T1000 (cell line): ENCODE results near the gene PCNX1.

Experiments used
- DNase-seq: peaks from one replicate; lab custom pipeline; 2025; ENCODE audit warnings: mixed read lengths; lab: John Stamatoyannopoulos, UW

PCNX1 gene

DNA sequence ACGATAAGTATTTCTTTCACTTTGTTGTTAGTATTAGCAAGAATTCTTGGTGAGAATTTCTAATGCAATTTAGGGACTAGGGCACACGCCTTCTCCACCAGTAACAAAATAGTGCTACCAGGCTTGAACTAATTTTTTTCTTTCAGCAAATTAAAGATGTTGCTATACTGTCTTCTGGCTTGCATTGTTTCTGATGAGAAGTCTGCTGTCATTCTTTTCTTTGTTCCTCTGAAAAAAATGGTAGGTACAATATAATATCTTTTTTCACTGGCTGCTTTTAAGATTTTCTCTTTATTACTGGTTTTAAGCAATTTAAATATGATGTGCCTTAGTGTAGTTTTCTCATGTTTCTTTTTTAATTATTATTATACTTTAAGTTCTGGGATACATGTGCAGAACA lies 171.2 kb downstream of the PCNX1 start:
- DNase-seq = no peak

DNA sequence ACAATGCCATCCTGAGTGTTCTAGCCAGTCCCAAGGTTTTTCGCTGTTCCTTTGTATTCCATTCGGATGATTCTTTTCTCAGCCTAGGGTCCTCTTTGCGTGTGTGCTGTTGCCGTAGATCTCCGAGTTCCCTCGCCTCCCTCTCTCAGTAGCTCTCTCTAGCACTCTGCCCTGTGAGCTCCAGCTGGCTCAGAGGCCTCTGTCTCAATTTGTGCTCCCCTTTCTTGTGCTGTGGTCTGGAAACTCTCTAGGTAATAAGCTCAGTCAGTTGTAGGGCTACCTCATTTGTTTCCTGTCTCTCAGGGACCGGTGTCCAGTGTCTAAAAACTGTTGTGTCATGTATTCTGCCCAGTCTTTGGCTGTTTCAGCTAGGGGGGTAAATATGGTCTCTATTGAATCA lies 179.3 kb downstream of the PCNX1 start:
- DNase-seq = no peak

DNA sequence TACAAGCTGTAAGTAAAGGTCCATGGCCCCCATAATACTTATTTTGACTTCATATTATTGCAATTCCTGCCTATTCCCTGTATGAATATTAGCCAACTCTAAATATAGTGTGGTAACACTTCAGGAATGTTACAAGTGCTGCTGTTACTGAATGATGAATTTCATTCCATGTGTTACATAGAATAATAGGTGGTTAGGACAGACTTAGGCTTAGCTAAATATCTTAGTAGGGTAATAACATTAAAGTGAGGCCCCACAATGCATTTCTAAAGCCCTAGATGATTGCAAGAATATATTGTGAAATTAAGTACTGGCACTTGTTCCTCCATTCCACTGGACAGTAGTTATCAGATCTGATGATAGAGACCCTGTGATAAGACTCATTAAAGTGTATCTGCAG lies 182.7 kb downstream of the PCNX1 start:
- no peak for DNase-seq

DNA sequence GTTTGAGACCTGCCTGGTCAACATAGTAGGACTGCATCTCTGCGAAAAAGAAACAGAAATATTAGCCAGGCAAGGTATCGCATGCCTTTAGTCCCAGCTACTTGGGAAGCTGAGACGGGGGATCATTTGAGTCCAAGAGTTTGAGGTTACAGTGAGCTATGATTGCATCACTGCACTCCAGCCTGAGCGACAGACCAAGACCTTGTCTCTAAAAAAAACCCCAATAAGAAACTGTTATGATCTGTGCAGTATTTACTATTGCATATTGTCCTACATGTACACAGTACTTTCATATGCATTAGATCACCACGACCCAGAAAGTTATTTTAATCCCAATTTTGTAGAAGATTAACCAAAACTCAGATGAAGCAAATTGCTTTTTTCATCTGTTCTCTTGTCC lies 187.5 kb downstream of the PCNX1 start:
- no peak for DNase-seq

DNA sequence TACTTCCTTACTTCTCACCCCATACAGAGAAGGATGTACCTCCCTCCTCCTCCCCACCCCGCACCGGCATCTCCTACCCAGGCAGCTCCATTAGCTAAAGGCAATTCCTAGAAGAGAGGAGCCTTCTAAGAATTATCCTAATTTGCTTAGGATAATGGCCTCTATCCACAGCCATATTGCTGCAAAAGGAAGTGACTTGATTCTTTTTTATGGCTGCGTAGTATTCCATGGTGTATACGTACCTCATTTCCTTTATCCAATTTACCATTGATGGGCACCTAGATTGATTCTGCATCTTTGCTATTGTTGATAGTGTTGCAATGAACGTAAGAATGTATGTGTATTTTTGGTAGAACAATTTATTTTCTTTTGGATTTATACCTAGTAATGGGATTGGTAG lies 189.7 kb downstream of the PCNX1 start:
- DNase-seq = no peak

DNA sequence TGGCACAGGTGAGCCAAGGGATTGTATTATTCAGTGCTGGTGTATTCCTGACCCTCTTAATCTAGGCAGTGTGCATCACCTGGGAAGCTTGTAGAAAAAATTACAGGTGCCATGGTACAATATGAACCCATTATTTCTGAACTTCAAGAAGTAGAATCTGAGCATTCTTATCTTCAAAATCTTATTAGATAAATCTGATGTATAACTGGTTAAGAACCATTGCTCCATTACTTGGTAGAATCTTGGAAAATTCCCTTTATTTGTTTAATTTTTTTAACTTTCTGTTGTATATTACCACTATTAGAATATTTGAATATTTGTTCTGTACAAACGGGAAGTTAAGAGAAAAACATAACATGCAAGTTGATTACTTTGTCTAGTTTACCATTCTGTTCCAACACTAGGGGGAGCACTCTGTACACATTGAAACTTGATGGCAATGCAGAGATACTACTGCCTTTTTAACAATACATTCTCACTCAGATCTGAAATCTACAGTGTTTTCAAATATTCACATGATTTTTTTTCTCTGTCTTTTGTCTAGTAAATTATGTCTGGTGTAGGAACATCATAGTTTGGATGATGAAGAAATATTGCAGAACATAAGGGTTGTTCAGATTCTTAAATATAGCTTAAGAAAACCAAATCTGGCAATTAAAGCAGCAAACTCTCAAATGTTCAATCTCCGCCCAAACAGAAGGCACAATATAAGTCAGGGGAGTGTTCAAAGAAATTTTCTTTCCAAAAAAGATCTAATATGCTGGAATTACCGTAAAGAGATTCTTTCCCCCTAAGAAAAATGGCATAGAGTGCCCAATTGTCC lies 196.6 kb downstream of the PCNX1 start:
- DNase-seq = no peak

DNA sequence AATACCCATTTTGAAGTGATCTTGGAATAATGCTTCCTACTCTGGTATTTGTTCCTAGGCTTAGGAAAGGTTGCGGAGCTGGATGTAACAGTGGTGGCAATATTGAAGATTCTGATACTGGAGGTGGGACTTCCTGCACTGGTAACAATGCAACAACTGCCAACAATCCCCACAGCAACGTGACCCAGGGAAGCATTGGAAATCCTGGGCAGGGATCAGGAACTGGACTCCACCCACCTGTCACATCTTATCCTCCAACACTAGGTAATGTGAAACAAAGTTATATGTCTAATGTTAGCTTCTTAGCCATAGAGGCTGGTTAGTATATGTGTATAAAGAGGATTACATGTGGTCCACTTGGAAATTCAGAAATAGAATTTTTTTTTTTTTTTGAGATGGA lies 197.9 kb downstream of the PCNX1 start:
- no peak for DNase-seq

DNA sequence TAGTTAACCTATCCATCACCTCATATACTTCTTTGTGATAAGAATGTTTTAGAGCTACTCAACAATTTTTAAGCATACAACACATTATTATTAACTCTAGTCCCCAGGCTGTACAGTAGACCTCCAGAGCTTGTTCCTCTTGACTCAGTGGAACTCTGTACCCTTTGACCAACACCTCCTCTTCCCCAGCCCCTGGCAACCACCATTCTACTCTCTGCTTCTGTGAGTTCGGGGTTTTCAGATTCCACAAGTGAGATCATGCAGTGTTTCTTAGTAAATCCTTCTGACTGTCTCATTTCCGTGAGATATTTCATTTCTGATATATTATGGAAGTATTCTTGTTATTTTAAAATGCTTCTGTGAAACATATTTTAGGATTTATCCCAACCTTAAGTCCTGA lies 200.7 kb downstream of the PCNX1 start:
- DNase-seq = no peak

DNA sequence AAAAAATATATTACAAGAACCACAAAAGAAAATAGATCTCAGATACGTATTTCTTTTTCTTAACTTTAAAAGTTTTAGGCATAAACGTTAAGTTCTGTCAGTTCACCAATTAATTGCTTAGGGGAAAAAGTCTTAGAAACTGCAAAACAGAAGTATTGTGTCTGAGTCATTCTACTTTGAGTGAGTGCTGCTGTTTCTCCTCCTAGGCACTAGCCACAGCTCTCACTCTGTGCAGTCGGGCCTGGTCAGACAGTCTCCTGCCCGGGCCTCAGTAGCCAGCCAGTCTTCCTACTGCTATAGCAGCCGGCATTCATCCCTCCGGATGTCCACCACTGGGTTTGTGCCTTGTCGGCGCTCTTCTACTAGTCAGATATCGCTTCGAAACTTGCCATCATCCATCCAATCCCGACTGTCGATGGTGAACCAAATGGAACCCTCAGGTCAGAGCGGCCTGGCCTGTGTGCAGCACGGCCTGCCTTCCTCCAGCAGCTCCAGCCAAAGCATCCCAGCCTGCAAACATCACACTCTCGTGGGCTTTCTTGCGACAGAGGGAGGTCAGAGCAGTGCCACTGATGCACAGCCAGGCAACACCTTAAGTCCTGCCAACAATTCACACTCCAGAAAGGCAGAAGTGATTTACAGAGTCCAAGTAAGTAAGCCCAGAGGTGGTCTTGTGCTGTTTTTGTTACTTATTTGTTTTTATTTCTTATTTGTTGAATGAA lies 201.3 kb downstream of the PCNX1 start:
- no peak for DNase-seq

DNA sequence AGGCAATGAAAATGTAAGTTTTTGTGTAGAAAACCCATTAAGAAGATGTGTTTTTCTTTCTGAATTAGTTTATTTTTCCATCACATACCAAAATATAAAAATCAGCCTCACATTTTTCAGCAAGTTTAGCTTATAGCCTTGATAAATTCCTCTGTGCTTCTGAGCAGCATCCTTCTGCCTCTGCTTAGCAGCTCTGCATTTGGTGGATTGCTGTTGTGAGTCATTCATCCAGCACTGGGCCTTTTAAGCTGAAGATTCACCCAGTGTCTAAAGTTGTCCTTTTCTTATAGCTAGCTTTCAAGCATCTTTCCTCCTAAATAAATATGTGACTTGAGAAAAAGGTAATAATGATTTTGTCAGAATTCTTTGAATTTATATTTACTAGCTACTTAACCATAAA lies 206.1 kb downstream of the PCNX1 start:
- DNase-seq = no peak

DNA sequence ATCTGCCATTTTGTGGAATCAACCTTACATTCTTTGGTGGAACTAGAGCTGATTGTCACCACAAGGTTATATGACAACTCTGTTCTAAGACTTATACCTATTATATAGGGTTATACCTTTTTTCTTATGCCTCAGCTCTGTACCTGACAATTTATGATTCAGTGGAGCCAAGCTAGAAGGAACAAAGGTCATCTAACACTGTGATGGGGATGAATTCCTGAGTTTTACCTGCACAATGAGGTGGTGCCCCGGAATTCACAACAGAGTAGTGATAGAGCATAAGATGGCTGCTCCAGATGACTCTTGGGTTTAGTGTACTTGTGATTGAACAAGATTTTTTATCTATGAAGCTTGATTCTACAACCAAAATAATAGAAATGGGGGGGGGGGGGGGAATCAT lies 207.3 kb downstream of the PCNX1 start:
- DNase-seq = no peak

DNA sequence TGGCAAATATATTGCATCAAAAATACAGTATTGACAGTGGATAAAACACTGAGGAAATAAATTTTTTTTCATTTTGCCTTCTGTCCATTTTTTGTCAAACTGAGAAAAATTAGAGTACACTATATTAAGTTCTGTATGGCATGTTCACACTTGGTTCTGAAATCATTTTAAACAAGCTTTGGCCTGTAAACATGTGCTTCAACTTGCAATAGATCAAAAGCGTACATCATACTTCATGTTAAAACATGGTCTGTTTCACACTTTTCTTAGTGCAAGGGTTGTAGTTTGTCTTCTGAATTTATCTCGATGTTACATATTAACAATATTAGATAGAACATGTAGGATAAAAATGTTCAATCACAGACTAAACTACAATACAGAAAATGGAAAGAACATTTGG lies 208.0 kb downstream of the PCNX1 start:
- no peak for DNase-seq

DNA sequence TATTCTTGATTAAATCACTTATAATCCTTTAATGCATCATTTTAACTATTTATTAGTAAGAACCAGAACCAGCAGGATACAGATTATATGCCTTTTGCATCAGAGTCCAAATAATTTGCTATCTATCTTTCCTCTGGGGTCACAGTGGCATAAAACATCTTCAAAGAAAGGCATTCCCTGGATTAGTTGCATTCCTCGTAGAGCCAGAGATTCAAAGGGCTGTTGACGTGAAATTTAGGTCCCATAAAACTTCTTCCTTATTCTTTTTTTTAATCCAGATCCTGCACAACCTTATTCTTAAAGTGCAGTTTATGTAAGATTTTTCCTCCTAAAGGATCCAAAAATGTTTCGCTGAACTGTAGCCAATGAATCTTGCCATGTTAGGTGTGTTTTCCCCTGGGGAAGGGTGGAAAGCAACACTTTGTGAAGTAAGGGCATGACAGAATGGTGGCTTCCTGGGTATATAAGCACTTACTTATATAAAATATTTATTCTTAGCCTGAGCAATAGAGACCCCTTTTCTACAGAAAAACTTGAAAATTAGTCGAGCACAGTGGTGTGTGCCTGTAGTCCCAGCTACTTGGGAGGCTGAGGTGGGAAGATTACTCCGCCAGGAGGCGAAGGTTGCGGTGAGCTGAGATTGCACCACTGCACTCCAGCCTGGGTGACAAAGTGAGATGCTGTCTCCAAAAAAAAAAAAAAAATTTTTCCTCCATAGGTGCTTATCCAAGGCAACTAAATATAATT lies 208.7 kb downstream of the PCNX1 start:
- no peak for DNase-seq

DNA sequence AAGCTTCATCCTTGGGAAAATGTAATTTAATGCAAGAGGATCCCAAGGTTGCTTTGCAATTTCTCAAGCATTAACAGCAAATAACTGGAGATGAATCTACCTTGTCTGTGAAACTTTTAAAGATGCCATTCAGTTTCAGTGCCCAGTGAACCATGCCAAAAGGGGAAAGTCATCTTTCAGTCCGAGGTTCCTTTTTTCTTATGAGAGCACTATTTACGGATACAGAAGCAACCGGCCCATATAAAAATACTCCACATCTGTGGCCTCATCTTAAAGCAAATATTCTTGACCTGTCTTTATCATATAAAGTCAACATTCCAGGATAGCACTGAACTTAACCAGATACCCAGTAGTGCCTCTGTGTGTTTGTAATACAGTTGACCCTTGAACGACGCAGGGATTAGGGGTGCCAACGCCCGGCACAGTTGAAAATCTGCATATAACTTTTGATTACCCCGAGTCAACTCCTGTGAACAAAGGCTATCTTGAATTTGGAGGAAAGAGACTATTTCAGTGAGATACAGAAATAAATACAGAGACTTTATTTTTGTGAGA lies 209.4 kb downstream of the PCNX1 start:
- DNase-seq = no peak

DNA sequence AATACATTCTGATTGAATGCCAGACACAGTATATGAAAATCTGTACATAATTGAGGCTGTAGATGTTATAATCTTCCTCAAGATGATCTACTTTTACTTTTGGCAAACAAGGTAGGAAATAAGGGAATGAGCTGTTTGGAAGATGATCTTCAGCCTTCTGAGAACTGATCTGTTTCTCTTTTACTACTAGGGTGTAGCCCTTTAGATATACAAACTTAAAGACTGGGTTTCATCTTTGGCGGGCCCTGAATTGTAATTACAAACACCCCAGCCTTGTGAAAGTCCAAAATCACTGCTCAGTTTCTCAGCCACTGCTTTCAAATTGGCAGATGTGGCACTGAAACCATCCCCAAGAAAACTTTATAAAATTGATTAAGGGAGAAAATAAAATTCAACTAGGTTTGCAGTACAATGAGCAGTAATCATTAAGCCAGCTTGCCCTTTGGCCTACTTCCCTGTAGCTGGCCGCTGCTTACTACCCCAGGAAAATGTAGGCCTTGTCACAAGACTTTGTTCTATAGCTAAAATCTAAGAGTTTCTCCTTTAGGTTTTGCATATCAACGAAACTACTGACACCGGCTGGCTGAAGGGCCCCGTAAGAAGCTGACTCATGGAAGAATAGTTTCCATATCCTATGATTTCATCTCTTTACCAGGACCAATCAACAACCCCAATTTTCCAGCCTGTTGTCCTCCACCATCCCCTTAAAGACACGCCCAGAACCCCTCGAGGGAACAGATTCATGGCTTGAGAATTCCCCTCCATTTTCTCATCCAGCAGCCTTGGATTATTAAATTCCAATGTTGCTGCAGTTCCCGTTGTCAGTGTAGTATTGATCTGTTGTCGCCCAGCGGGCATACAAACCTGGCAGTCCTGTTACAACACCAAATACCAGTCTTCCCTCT lies 210.8 kb downstream of the PCNX1 start:
- peak; percentile 86 for DNase-seq

DNA sequence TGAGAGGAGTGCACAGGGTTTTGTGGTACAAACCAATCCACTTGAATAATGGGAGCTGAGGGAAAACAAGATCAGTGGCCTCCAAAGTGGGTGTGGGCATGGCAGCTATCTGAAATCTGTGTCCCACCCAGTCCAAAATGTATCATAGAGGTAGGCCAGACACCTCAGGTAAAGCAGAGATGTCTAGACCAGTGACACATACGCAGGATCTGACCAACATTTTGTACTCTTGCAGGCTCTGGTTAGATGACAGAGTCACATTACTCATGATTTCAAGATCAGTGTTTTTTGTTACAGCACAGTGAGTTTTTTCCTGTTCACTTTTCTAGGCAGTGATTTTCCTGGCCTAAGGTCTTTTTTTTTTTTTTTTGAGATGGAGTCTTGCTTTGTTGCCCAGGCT lies 211.8 kb downstream of the PCNX1 start:
- DNase-seq = no peak

DNA sequence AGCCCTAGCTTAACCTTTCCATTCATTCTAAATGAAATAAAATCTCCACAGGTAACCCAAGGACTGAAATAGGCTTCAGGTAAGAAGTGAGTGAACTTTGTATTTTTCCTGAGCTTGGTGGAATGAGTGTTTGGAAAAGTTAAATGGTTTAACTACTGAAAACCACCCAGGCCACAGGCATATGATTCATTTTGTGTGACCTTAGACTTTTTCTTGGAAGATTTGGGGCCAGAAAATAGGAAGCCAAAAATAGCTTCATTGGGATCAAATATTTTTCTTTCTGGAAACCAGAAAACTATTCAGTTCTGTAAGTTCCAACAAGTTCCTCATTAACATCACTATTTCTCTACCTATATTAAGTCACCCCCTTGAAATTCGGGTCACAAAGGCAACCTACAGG lies 212.6 kb downstream of the PCNX1 start:
- no peak for DNase-seq

DNA sequence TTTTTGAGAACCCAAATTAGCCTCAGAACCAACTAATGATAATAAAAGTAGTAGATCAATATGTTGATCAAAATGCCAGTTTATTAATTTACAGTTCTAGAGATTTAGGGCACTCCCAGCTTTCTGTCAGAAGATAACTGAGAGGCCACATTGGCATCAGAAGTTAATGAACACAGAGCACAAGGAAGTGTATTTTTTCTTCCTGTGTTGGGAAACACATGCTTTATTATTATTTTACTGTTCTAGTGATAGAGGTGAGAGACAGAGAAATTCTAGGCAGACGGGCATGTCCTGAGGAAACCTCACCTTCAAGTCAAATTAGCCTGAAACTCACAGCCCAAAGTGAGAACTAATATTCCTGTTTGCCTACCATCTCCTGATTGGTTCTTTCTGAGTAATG lies 213.7 kb downstream of the PCNX1 start:
- DNase-seq = no peak

DNA sequence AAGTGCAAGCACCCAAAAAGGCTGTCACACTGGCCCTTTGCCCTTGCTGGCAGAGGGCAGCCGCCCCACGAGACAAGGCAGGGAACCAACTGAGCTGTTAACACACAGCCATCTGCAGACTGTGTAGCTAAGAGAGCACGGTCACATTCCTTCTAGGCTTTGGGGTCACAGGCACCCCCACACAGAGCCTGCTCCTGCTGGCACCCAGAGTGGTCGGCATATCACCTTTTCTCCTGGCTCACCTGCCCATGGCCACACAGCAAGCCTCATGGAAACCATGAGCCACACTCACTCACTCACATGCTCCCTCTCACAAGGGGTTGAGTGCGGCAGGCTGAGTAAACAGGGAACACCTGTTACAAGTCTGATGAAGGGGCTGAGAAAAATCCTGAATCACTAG lies 214.5 kb downstream of the PCNX1 start:
- DNase-seq = no peak

DNA sequence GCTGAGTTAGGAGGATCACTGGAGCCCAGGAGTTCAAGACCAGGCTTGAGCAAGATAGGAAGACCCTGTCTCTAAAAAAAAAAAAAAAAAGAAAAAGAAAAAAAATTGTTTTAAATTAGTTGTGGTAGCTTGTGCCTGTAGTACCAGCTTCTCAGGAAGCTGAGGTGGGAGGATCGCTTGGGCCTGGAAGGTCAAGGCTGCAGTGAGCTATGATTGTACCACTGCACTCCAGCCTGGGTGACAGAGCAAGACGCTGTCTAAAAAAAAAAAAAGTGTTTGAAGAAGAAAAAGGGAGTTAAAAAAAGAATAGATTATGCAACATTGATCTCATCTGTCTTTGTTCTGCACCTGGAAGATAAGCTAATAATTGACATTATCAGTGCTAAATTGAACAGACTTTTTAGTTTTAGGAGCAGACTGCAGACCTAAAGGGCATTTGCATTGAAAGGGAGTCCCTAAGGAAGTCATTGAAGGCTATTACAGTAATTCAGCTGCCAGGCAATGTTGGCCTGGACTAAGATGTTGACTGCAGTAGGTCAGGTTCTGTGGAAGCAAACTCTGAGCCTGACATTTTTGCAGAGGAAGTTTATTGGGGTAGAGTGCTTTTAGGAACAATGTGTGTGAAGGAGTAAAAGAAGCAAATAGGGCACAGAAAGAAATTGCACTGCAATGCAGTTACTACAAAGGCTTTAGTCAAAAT lies 215.8 kb downstream of the PCNX1 start:
- DNase-seq = no peak

DNA sequence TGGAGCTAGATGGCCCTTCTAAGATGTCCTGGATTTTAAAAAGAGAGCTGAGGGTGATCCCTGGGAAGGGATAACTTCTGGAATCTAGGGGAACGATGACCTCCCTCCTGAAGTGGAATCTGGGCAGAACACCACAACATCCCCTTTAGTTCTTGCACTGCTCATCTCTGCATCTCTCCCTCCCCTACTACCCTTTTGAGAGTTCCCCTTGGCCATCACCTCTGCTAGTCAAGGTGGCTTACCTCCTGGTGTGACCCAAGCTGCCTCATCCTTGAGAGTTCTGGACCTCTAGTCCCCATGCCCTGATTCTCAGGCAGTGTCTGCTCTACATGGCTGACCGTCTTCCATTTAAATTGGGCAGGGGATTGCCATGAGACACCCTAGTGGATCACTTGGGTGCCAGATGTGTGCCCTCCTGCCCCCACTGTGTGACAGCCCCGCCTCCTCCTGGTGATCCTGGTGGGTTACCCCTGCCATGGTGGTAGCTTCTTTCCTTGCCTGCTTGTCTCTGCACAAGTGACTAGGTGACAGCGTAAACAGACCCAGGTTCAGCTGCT lies 216.4 kb downstream of the PCNX1 start:
- no peak for DNase-seq
